Tibial artery (tissue), 4 donors: ENCODE results near the gene SAMD4A.

ENCODE experiments used
- DNase-seq, 2 donors: peaks; one replicate each; pipeline ENCODE4 v3.0.0-alpha.2; 2019
- H3K27ac ChIP-seq, 2 donors: fragments of 200-600 bp; sonication (generic) in 1 of 2; 1 replicate in 1 of 2; 2 replicates in 1 of 2; pipeline ENCODE4 v1.5.1; 2018 to 2019; ENCODE audit warnings: mild to moderate bottlenecking in 1 of 2
- H3K27me3 ChIP-seq, 2 donors: fragments of 200-600 bp; sonication (generic) in 1 of 2; one replicate each; pipeline versions ENCODE4 v1.5.1 to v1.6.0; 2016 to 2019
- H3K36me3 ChIP-seq, 3 donors: fragments of 200-600 bp; sonication (generic) in 2 of 3; one replicate each; pipeline ENCODE4 v1.5.1; 2016 to 2019; ENCODE audit warnings: mild to moderate bottlenecking in 2 of 3
- H3K4me1 ChIP-seq, 4 donors: fragments of 200-600 bp; sonication (generic) in 2 of 4; 1 replicate in 3 of 4; 2 replicates in 1 of 4; pipeline ENCODE4 v1.5.1; 2016 to 2019
- H3K4me3 ChIP-seq, 2 donors: fragments of 200-600 bp; sonication (generic) in 1 of 2; 1 replicate in 1 of 2; 2 replicates in 1 of 2; pipeline ENCODE4 v1.5.1; 2018 to 2019; ENCODE audit warnings: mild to moderate bottlenecking in 2 of 2
- H3K9me3 ChIP-seq, 3 donors: fragments of 200-600 bp; sonication (generic) in 1 of 3; one replicate each; pipeline ENCODE4 v1.5.1; 2016 to 2019
- CTCF ChIP-seq, 2 experiments: fragments of 200-600 bp in 1 of 2; fragments of 450-650 bp in 1 of 2; IDR thresholded peaks; one replicate each; pipeline ENCODE4 v1.5.1; 2017 to 2019; ENCODE audit warnings: antibody characterized with exemption in 2 of 2, mild to moderate bottlenecking in 1 of 2, moderate library complexity in 1 of 2
- intact Hi-C: fragments of 100-400 bp; cut with DNase I; formaldehyde crosslinking; loops from one replicate; pipeline ENCODE4 v1.15.0; 2023; ENCODE audit warnings: low total_unique reads

Gene SAMD4A

GRCh38 chr14:54767450-54767849, 200.5 kb downstream of the SAMD4A start:
- H3K36me3 ChIP-seq: peaks cover 31 to 43% (median 34%) of the 10 kb centered on the region in 3 donors
- H3K9me3 ChIP-seq: no peaks in the 10 kb centered on the region
- H3K27me3 ChIP-seq: no peaks in the 10 kb centered on the region
- peaks cover 0 to 44% (median 23%) of the 10 kb centered on the region in 4 donors for H3K4me1 ChIP-seq
- no peak for TF ChIP-seq CTCF (IDR thresholded peaks at IDR 0.05)
- intact Hi-C loops: no loop called here
- H3K27ac ChIP-seq: peak overlapping the region; percentile 84 to 88
- H3K4me3 ChIP-seq: no peak overlapping the region
- peak in 1 of 2 donors; percentile 53 for DNase-seq

DNA sequence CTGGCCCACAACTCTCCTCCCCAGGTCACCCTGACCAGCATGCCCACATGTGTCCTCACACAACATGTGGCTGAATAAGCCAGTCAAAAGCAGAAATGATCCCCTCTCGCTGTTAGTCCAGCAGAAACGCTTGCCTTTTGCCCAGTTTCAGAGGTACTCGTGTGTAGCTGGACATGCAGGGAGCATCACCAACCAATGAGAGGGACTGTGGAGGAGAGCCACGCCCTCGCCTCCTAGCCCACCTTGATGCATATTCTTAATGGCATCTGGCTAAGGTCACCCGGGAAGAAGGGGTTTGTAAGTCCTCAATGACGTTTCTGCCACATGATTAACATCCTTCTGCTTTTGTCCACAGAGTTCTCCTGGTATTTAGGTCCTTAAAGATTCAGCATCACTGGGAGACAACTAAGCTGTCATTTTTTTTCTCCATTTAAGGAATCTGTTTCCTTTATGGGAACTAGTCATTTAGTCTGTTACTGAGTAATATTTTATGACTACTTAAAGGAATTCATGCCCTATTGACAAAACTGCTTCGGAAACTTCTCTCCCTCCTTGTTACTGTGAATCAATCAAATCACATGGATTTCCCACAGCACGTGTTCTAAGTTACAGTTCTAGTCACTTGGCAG, 201.7 kb downstream of the SAMD4A start:
- Histone ChIP-seq H3K27me3 (no peaks in the 10 kb centered on the region), H3K9me3 (no peaks in the 10 kb centered on the region), H3K27ac (peak overlapping the region; percentile 84 to 88), H3K4me3 (no peak overlapping the region), H3K4me1 (peaks cover 0 to 54% (median 33%) of the 10 kb centered on the region in 4 donors), H3K36me3 (peaks cover 23 to 38% (median 32%) of the 10 kb centered on the region in 3 donors)
- intact Hi-C loops: no loop called here
- no peak for TF ChIP-seq CTCF (IDR thresholded peaks at IDR 0.05)
- no peak for DNase-seq

- peak overlapping the region; percentile 84 to 88 for H3K27ac ChIP-seq
- DNase-seq: no peak
Measured at GRCh38 chr14:54769951-54770863, 203.3 kb downstream of the SAMD4A start.

GRCh38 chr14:54771411-54772027, 204.6 kb downstream of the SAMD4A start:
- Histone ChIP-seq H3K27ac (peak overlapping the region; percentile 84 to 88), H3K4me1 (peaks cover 0 to 83% (median 54%) of the 10 kb centered on the region in 4 donors), H3K36me3 (peaks cover 5 to 13% (median 13%) of the 10 kb centered on the region in 3 donors), H3K9me3 (no peaks in the 10 kb centered on the region), H3K27me3 (no peaks in the 10 kb centered on the region), H3K4me3 (no peak overlapping the region)
- TF ChIP-seq CTCF (IDR thresholded peaks at IDR 0.05): no peak
- no peak for DNase-seq
- intact Hi-C loops: loop anchor here (5.0 kb wide), 1 partner anchor 84 kb away; no protein-coding TSS in a partner anchor

More at GRCh38 chr14:54769951-54770863, 203.3 kb downstream of the SAMD4A start:
- intact Hi-C loops: loop anchor here (5.0 kb wide), 1 partner anchor 83 kb away; no protein-coding TSS in a partner anchor
- H3K4me1 ChIP-seq: peaks cover 0 to 70% (median 43%) of the 10 kb centered on the region in 4 donors
- peaks cover 14 to 22% (median 17%) of the 10 kb centered on the region in 3 donors for H3K36me3 ChIP-seq
- no peak overlapping the region for H3K4me3 ChIP-seq
- H3K9me3 ChIP-seq: no peaks in the 10 kb centered on the region
- no peak for TF ChIP-seq CTCF (IDR thresholded peaks at IDR 0.05)
- H3K27me3 ChIP-seq: no peaks in the 10 kb centered on the region

DNA sequence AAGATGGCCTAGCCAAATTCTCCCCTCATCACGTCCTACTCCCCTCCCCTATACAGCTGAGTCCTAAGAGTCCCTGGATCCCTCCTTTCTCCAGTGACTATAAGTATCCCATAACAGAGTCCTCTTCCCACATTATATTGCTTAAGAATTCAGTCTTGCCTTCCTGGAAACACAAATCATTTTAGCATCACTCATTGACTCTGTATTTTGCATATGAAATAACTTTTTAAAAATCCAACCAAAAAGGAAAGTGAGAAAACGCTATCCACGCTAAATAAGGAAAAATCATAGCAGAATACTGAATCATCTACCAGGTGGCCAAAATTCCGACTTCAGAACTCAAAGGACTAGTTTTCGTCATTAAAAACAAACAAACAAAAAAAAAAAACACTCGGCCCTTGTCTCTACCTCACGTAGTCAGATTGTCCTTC, 205.5 kb downstream of the SAMD4A start:
- Histone ChIP-seq H3K4me1 (peaks cover 0 to 90% (median 56%) of the 10 kb centered on the region in 4 donors), H3K4me3 (peak overlapping the region in 1 of 2 donors; percentile 8), H3K9me3 (no peaks in the 10 kb centered on the region), H3K27ac (peak overlapping the region; percentile 84 to 88), H3K27me3 (no peaks in the 10 kb centered on the region), H3K36me3 (peaks cover 0 to 15% (median 5%) of the 10 kb centered on the region in 3 donors)
- DNase-seq: no peak
- intact Hi-C loops: loop anchor here (5.0 kb wide), 1 partner anchor 85 kb away; no protein-coding TSS in a partner anchor
- TF ChIP-seq CTCF (IDR thresholded peaks at IDR 0.05): no peak
